Fibroblast of gingiva (primary cell): Measurements from ENCODE around the gene TMEM165.

Source experiments
- DNase-seq: peaks from one replicate; pipeline ENCODE4 v3.0.0-alpha.2; 2011; ENCODE audit warnings: low read depth

Gene TMEM165

DNA sequence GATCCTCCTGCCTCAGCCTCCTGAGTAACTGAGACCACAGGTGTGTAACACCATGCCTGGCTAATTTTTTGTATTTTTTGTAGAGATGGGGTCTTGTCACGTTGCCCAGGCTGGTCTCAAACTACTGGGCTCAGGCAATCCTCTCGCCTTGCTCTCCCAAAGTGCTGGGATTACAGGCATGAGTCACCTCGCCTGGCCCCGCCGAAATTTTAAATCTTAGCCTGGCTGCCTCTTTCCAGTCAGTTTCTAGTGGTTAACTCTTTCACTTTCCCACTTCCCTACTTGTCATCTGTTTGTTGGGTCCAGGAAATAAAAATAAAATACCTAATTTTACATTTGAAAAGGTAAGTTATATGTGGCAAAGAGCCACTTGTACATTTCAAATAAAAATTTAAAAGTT lies 62.4 kb downstream of the TMEM165 start:
- peak; percentile 21 for DNase-seq

DNA sequence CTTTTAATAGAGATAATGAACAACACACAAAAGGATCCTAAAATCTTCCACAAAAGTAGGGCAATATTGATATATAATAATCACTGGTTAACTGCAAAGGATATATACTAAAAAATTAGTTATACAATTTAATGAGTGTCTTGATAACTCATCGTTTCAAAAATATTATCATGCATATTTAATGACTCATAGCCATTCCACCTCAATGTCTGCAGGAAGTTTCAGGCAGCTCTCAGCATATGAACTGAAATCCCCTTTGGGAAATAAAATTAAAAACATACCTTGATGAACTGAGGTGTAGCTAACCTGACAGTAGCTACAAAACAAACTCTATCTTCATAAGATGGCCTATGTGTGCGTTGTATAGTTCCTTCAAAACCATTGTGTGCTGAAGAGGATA lies 62.9 kb downstream of the TMEM165 start:
- no peak for DNase-seq

DNA sequence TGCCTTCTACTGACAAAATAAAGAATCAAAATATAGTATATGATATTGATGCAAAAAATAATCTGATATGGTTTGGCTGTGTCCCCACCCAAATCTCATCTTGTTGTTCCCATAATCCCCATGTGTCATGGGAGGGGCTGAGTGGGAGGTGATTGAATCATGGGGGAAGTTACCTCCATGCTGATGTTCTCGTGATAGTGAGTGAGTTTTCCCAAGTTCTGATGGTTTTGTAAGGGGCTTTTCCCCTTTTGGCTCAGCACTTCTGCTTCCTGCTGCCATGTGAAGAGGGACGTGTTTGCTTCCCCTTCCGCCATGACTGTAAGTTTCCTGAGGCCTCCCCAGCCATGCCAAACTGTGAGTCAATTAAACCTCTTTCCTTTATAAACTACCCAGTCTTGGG lies 70.2 kb downstream of the TMEM165 start:
- no peak for DNase-seq

DNA sequence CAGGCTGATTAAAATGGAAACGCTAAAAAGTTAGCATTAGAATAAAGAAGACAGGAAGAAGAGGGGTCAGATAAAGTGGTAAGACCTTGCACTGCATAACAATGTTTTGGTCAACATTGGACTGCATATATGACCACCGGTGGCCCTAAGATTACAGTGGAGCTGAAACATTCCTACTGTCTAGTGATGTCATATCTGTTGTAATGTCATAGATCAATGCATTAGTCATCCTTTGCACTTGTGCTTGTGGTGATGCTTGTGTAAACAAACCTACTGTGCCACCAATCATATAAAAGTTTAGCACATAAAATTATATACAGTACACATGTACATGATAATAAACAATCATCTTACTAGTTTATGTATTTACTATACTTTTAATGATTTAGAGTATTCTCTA lies 73.0 kb downstream of the TMEM165 start:
- peak; percentile 20 for DNase-seq

DNA sequence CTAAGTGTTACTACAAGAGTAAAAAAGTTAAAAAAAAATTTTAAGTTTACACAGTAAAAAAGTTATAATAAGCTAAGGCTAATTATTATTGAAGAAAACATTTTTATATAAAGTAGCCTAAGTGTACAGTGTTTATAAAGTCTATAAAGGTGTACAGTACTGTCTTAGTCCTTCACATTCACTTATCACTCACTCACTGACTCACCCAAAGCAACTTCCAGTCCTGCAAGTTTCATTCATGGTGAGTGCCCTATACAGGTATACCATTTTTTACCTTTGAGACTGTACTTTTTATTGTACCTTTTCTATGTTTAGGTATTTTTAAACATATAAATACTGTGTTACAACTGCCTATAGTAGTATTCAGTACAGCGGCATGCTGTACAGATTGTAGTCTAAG lies 74.2 kb downstream of the TMEM165 start:
- no peak for DNase-seq
